Gastroesophageal sphincter (tissue), 3 donors: Measurements from ENCODE around the gene C1GALT1.

Source experiments
- POLR2A ChIP-seq, 2 donors: fragments of 450-650 bp; IDR thresholded peaks; one replicate each; pipeline ENCODE4 v1.6.1; 2017; ENCODE audit warnings: antibody characterized with exemption in 2 of 2, mild to moderate bottlenecking in 2 of 2, moderate library complexity in 1 of 2
- TF ChIP-seq, protein P1 (sequence below), 4 experiments: fragments of 200-600 bp in 2 of 4; fragments of 450-650 bp in 2 of 4; sonication (generic) in 1 of 4; IDR thresholded peaks; one replicate each; pipeline ENCODE4 v1.5.1; 2017 to 2019; ENCODE audit warnings: antibody characterized with exemption in 4 of 4, mild to moderate bottlenecking in 2 of 4, moderate library complexity in 2 of 4

DNA sequence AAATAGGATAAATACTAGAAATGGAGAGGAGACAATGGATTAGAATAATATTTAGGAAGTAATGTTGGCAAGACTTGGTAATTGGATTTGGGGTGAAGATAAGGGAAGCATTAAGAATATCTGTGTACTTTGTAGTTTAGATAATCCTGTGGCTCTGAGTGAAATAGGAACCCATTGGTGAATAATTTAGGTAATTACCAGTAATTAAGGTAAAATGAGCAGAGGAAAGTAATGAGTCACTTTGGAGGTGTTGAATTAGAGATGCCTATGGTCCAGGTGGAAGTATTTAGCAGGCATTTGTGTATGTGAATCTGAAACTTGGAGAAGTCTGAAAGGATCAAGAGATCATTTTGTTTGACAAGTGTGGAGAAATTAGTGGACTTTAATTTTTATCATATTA is 5.7 kb downstream of the C1GALT1 start:
- TF ChIP-seq, protein P1, sequence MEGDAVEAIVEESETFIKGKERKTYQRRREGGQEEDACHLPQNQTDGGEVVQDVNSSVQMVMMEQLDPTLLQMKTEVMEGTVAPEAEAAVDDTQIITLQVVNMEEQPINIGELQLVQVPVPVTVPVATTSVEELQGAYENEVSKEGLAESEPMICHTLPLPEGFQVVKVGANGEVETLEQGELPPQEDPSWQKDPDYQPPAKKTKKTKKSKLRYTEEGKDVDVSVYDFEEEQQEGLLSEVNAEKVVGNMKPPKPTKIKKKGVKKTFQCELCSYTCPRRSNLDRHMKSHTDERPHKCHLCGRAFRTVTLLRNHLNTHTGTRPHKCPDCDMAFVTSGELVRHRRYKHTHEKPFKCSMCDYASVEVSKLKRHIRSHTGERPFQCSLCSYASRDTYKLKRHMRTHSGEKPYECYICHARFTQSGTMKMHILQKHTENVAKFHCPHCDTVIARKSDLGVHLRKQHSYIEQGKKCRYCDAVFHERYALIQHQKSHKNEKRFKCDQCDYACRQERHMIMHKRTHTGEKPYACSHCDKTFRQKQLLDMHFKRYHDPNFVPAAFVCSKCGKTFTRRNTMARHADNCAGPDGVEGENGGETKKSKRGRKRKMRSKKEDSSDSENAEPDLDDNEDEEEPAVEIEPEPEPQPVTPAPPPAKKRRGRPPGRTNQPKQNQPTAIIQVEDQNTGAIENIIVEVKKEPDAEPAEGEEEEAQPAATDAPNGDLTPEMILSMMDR (IDR thresholded peaks at IDR 0.05) = no peak
- no peak for TF ChIP-seq POLR2A (IDR thresholded peaks at IDR 0.05)
